Activated naive CD4-positive, alpha-beta T cell treated with anti-CD3 and anti-CD28 coated beads, Interleukin-2, amount 50 U/mL, for 24 hours (primary cell): ENCODE measurements around the gene DMKN.

Experiments
- H3K27ac Mint-ChIP-seq: one replicate; pipeline ENCODE4 v1.8.0; 2021; ENCODE audit warnings: mild to moderate bottlenecking, mixed read lengths
- H3K27me3 Mint-ChIP-seq: one replicate; pipeline ENCODE4 v1.8.0; 2021; ENCODE audit warnings: mixed read lengths
- H3K36me3 Mint-ChIP-seq: one replicate; pipeline ENCODE4 v1.8.0; 2021; ENCODE audit warnings: mixed read lengths
- H3K4me1 Mint-ChIP-seq: one replicate; pipeline ENCODE4 v1.8.0; 2021; ENCODE audit warnings: mixed read lengths
- H3K4me3 Mint-ChIP-seq: one replicate; pipeline ENCODE4 v1.8.0; 2021; ENCODE audit warnings: mild to moderate bottlenecking, mixed read lengths
- H3K9me3 Mint-ChIP-seq: one replicate; pipeline ENCODE4 v1.8.0; 2021; ENCODE audit warnings: mixed read lengths

DMKN gene

DNA sequence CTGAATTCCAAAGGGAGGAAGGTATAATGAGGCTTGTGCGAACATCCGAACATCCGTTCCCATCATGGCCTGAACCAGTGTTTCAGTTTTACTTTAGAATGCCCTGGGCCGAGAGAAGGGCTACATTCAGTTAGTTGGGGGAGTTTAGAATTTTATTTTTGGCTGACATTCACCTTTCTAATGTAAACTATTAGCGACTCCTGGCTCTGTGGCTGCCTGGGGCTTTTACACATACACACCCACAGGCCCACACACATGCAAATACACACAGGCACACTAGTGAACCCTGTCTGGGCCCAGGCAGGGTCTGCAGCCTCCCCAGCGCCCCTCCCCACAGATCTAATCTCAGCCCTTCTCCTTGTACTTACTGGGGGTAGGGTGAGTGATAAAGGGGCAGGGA lies 25.9 kb upstream of the DMKN start:
- no peaks in the 10 kb centered on the region for H3K9me3 Mint-ChIP-seq
- no peak overlapping the region for H3K4me3 Mint-ChIP-seq
- H3K4me1 Mint-ChIP-seq: peaks cover 6% of the 10 kb centered on the region
- H3K27me3 Mint-ChIP-seq: no peaks in the 10 kb centered on the region
- no peak overlapping the region for H3K27ac Mint-ChIP-seq
- no peaks in the 10 kb centered on the region for H3K36me3 Mint-ChIP-seq

DNA sequence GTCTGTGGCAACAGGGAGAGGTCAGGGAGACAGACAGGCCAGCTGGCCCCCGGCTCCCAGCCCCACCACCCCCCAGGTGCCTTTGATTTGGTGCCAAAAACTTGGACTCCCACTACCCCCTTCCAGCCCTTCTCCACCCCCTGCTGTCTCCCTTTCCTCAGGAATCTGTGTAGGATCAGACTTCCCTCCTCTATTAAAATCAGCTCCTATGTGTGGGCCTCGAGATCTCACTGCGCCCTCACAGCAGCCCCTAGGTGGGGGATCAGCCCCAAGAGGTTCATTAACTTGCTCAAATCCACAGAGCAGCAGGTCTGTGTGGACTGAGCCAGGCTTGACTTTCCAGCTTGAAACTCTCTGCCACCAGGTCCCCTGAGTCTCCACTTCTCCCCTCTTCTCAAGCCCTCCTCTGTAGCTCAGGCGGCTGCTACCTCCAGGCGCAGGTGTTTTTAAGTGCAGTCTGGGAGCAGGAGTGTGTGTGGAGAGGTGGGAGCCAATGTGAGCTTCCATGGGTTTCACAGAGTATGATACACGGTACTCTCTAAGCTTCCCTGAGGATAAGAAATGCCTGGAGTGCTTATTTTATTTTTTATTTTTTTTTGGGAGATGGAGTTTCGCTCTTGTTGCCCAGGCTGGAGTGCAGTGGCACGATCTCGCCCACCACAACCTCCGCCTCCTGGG lies 21.5 kb upstream of the DMKN start:
- no peaks in the 10 kb centered on the region for H3K36me3 Mint-ChIP-seq
- H3K4me3 Mint-ChIP-seq: no peak overlapping the region
- no peak overlapping the region for H3K27ac Mint-ChIP-seq
- H3K27me3 Mint-ChIP-seq: peaks cover 4% of the 10 kb centered on the region
- peaks cover 17% of the 10 kb centered on the region for H3K4me1 Mint-ChIP-seq
- no peaks in the 10 kb centered on the region for H3K9me3 Mint-ChIP-seq

DNA sequence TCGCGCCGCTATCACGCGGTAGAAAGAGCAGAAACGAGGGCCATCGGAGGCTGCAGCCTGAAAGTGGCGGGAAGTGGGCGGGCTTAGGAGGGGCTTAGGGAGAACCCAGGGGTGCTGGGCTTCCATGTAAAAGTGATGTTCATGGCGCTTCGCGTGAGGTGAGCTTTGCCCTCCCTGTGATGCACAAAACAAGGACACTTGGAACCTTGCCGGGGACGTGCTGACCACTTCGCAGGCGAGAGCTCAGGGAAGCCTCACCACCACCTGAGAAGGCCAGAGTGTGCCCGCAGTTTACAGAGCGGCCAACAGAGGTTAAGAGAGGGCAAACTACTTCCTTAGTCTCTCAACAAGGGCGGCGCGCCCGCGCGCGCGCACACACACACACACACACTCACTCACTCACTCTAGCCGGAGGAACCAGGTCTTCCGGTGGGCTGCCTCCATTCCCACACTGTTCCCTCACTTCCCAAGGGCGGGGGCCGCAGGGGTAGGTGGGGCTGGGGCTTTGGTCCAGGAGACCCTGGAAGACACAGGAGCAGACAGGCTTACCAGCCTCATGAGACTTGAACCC lies 20.5 kb upstream of the DMKN start:
- Mint-ChIP-seq H3K4me3 (peak overlapping the region; percentile 69), H3K27me3 (peaks cover 5% of the 10 kb centered on the region), H3K4me1 (peaks cover 17% of the 10 kb centered on the region), H3K9me3 (no peaks in the 10 kb centered on the region), H3K36me3 (no peaks in the 10 kb centered on the region), H3K27ac (no peak overlapping the region)

DNA sequence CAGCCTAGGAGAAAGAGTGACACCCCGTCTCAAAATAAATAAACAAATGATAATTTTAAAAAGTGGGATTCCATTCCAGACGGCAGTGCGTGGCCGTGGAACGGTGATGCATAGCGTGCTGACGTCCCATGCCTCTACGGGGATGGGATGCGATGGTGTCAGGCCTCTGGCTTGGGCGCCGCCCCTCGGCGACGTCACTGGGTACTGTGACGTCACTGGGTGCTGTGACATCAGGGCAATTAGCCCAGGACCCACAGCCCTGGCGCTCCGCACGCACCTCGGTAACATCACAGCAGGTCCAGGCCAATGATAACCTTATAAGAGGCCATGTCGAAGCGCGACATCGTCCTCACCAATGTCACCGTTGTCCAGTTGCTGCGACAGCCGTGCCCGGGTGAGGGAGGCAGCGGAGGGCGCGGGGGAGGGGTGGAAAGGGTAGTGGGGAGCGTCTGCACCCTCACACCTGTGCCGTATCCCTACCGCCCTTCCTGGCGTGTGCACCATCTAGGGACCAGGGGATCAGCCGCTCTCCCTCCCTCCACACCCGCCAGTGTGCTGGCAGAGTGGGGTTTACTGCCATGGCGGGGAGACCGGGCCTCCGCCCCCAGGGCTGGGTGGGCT lies 19.9 kb upstream of the DMKN start, which contains the start of gene GAPDHS:
Gene GAPDHS (plus strand): TSS at position 256 of the 621 bp plus-strand sequence. CDS start 72 bp downstream, at position 328.
- no peaks in the 10 kb centered on the region for H3K9me3 Mint-ChIP-seq
- peaks cover 9% of the 10 kb centered on the region for H3K27me3 Mint-ChIP-seq
- H3K4me3 Mint-ChIP-seq: peak within 1 kb of the TSS; percentile 69
- no peaks in the 10 kb centered on the region for H3K36me3 Mint-ChIP-seq
- H3K4me1 Mint-ChIP-seq: peaks cover 17% of the 10 kb centered on the region
- H3K27ac Mint-ChIP-seq: peak within 1 kb of the TSS; percentile 0

DNA sequence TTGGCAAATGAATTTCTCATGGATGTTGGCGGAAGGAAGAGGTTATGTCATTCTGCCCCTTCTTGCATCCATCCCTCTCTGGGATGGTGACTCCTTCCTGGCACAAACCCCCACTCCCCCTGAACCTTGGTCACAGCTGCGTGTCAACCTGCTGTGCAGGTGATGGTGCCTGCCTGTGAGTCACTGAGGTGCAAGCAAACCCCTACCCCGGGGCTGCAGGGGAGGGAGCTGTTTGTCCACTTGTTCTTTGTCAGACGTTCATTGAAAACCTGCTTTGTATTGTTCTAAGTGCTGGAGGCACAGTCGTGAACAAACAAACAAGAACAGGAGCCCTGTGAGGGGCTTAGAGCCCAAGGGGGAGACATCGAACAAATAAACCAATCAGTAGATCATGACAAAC lies 17.8 kb upstream of the DMKN start:
- H3K27ac Mint-ChIP-seq: no peak overlapping the region
- H3K4me3 Mint-ChIP-seq: no peak overlapping the region

DNA sequence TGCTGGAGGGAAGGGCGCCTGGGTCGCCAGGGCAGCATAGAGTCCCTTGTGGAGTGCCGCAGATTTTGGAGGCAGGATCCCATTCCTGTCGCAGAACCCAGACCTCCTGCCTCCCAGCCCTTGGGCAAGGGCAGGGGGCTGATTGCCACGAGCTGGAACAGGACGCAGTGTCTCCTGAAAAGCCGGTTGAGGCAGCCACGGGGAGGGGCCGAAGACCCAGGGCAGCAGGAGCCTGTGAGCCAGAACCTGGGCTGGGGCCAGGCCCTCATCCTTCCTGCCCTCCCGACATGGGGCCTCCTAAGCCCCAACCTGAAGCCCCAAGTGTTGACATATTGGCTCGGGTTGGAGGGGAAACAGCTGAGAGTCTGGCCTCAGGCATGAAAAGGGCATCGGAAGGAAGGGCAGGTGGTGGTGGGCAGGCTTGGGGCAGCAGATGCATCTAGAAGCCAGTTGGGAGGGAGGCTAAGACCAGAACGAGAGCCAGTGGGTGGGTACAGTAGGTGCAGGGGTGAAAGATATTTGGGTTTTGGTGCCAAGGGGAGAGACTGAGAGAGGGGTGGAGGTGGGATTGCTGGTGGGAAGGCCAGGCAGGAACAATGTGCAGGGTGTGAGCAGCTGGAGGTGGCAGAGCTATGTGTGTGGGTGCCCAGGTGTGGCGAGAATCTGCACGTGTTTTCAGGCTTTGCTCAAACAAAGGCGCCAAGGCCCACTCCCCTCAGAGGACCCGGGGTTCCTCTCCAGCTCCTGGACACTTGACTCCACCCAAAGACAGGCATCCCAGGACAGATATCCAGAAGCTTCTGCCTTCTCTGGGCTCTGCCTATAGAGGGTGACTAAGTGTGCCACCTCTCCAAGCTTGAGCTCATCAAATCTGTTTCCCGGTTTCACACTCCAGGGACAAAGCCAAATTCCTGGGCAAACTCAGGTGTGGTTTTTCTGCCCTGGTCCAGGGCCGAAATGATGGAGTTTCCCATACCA lies 16.1 kb upstream of the DMKN start:
- Mint-ChIP-seq H3K9me3 (no peaks in the 10 kb centered on the region), H3K36me3 (no peaks in the 10 kb centered on the region), H3K27me3 (peaks cover 14% of the 10 kb centered on the region), H3K4me1 (peaks cover 14% of the 10 kb centered on the region), H3K27ac (no peak overlapping the region), H3K4me3 (no peak overlapping the region)

More for the DNA sequence above, 17.8 kb upstream of the DMKN start:
- Mint-ChIP-seq H3K27me3 (peaks cover 14% of the 10 kb centered on the region), H3K4me1 (peaks cover 17% of the 10 kb centered on the region), H3K9me3 (no peaks in the 10 kb centered on the region), H3K36me3 (no peaks in the 10 kb centered on the region)

DNA sequence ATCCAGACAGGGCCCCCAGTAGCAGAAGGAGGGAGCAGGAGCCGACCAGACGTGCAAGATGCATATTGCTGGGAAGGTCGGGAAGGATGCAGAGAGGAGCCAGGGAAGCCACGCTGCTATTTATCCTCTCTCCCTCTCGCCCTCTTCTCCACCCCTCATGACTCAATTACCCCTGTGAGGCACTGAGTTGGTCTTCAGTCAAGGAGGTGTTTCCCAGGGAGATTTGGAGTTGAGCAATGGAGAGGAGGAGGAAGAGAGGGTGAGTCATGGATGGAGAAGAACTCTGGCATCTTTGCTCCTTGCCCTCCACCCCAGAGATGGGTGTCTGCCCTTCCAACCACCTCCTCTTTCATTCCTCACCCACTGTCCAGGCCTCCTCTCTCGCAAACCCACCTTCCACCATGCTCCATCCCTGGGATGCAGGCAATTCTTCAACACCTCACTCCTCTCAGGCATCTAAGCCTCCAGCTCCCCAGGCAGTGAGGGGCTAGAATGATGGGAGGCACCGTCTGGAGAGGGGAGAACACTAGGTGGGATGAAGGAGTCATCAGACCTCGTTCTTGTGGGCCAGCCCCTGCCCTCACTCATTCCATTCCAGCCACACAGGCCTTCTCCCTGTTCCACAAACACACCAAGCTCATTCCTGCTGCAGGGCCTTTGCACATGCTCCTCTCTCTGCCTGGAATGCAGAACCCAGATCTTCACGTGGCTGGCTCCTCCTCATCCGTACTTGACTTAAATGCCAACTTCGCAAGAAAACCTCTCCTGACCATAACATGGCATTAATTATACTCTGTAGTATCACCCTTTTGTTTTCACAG lies 15.0 kb upstream of the DMKN start, which contains the start of gene SBSN:
Gene SBSN (minus strand): TSS at position 94 of the 821 bp plus-strand sequence. CDS start 30 bp downstream, at position 64.
- no peaks in the 10 kb centered on the region for H3K9me3 Mint-ChIP-seq
- peaks cover 7% of the 10 kb centered on the region for H3K4me1 Mint-ChIP-seq
- no peaks in the 10 kb centered on the region for H3K36me3 Mint-ChIP-seq
- H3K27me3 Mint-ChIP-seq: peaks cover 14% of the 10 kb centered on the region
- H3K4me3 Mint-ChIP-seq: no peak within 1 kb of the TSS
- no peak within 1 kb of the TSS for H3K27ac Mint-ChIP-seq

DNA sequence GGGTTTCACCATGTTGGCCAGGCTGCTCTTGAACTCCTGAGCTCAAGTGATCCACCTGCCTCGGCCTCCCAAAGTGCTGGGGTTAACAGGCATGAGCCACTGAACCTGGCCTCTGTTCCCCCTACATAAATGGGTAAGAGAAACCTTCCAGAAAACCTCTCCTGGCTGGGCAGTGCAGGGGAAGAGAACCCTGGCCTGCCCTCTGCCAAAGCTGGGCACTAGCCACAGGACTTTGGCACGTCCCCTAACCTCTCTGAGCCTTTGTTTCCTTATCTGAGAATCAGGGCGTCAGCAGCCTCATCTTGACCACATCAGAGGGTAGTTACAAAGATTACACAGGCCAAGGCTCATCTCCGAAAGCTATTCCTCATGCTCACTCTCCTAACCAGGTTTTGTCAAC lies 12.4 kb upstream of the DMKN start:
- Mint-ChIP-seq H3K36me3 (no peaks in the 10 kb centered on the region), H3K4me3 (no peak overlapping the region), H3K27ac (no peak overlapping the region), H3K4me1 (no peaks in the 10 kb centered on the region), H3K9me3 (no peaks in the 10 kb centered on the region), H3K27me3 (peaks cover 10% of the 10 kb centered on the region)

DNA sequence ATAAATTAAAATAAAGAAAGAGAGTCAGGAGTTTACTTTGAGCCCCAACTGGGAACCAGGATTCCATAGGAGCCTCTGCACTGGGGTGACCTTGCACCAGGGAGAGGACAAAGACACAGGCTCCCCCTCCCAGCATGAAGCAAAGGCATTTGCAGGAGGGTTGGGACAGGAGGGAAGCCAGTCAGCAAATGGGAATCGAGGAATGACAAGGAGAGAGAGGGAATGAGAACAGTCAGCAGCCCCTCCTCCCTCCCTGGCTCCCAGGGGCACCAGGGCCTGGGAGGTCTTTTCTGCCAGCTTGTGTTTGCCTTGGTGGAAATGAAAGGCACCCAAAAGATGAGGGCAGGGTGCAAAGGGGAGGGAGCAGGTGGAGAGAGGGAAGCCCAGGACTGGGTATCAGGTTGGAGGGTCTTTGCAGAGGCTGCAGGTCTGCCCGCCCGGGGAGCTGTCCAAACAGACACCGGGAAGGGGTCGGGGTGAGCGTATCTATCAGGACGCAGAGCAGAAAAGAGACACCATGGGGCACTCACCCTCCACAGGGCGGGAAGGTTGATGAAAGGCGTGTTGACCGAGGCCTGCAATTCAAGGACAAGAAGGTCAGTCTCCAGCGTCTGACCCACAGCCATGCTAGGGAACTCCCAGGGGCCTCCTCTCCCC lies 10.9 kb upstream of the DMKN start:
- Mint-ChIP-seq H3K4me3 (no peak overlapping the region), H3K36me3 (no peaks in the 10 kb centered on the region), H3K27ac (no peak overlapping the region), H3K27me3 (peaks cover 10% of the 10 kb centered on the region), H3K4me1 (no peaks in the 10 kb centered on the region), H3K9me3 (no peaks in the 10 kb centered on the region)

DNA sequence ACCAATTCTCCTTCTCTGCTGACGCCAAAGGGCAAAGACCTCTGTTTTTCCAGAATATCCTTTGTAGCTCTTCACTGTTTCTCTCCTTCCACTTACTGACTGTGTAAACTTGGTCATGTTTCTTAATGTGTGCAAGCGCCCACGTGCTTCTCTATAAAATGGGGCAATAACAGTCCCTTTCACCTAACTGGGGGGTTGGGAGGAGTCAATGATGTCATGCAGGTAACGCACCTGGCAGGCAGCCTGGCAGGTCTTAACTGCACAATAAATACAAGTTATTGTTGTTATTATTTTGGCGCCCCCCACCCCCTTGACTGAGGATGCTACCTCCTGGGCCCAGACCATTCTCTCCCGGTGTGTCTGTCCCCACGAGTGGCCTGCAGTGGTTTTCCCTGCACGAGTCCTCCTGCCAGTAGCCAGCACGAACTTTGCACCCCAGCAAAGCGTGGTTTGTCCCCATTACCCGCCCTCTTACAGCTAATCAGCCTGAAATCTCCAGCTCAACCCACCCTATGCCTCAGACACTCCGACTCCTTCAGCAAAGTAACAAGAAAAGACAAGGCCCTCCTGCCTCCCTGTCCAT lies 9.4 kb upstream of the DMKN start:
- Mint-ChIP-seq H3K27ac (no peak overlapping the region), H3K9me3 (no peaks in the 10 kb centered on the region), H3K4me3 (no peak overlapping the region), H3K27me3 (peaks cover 3% of the 10 kb centered on the region), H3K36me3 (no peaks in the 10 kb centered on the region), H3K4me1 (no peaks in the 10 kb centered on the region)

DNA sequence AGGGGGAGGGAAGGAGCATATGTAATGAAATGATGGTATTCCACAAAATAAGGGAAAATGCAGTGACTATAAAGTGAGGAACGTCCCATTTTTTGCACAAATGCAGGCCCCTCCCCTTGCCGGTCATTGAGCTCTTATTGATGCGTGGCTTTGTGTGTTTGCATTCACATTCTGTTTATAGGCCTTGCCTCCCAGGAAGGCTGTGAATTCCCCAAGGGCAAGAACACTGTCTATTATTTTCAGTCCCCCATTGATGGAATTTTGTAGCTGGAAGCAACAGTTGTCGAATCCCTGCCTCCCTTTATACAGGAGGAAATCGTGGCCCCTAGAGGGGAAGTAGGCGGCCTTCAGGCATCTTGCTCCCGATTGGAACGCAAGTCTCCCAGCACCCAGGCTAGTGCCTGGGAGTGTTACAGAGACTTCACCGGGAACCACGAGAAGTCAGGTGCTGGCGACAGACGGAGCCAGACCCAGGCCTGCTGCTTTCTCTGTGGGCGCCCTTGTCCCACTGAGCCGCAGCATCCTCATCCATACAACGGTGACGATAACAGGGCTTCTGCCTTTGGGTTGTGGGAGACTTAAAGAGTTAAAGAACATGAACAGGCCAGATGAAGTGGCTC lies 7.8 kb upstream of the DMKN start:
- Mint-ChIP-seq H3K27me3 (no peaks in the 10 kb centered on the region), H3K4me3 (no peak overlapping the region), H3K4me1 (no peaks in the 10 kb centered on the region), H3K27ac (no peak overlapping the region), H3K9me3 (no peaks in the 10 kb centered on the region), H3K36me3 (no peaks in the 10 kb centered on the region)

DNA sequence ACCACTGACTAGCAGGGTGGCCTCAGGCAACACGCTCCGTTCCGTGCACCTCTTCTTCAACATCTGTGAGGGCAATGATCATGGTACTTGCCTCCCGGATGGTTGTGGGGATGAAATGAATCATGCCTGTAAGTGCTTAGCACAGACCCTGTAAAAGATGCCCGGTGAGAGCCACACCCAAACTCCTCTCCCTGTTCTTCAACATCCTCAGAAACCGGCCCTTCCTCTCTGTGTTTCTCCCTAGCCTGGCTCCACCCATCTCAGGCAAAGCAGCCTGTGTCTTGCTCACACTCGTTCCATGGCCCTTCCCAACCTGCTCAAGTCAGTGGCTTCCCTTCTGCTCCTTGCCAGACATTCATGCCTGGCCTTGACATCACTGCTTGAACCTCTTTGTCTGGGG lies 5.8 kb upstream of the DMKN start:
- Mint-ChIP-seq H3K9me3 (no peaks in the 10 kb centered on the region), H3K27ac (peak overlapping the region; percentile 57), H3K4me1 (no peaks in the 10 kb centered on the region), H3K27me3 (peaks cover 2% of the 10 kb centered on the region), H3K4me3 (no peak overlapping the region), H3K36me3 (no peaks in the 10 kb centered on the region)

DNA sequence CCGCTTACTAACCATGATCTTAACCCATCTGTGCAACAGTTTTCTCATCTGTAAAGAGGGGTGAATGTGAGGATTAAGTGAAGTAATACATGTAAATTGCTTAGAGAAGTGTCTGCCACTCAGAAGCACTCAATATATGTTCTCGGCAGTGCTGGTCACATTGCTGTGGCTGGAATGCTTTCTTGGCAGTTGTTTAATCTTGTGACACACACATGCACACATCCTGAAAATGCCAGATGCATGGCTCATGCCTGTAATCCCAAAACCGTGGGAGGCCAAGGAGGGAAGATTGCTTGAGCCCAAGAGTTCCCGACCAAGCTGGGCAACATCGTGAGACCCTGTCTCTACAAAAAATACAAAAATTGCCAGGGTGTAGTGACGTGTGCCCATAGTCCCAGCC lies 4.9 kb upstream of the DMKN start:
- Mint-ChIP-seq H3K36me3 (no peaks in the 10 kb centered on the region), H3K27ac (no peak overlapping the region), H3K27me3 (peaks cover 2% of the 10 kb centered on the region), H3K4me3 (no peak overlapping the region), H3K9me3 (no peaks in the 10 kb centered on the region), H3K4me1 (no peaks in the 10 kb centered on the region)

DNA sequence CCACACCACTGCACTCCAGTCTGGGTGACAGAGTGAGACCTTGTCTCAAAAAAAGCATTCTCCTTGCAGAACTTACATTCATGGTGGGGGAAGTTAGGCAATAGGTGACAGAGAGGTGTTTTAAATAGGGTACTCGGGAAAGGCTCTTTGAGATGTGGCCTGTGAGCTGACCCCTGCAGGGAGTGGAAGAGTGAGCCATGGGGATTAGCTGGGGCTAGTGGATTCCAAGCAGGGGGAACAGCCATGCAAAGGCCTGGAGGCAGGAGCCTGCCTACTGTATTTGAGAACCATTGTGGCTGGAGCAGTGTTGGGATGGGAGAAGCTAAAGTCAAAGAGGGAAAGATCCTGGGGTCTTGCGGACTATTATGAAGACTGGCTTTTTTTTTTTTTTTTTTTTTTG lies 3.9 kb upstream of the DMKN start:
- Mint-ChIP-seq H3K27me3 (peaks cover 5% of the 10 kb centered on the region), H3K36me3 (no peaks in the 10 kb centered on the region), H3K9me3 (no peaks in the 10 kb centered on the region)

More for the DNA sequence above, 3.9 kb upstream of the DMKN start:
- no peak overlapping the region for H3K4me3 Mint-ChIP-seq
- peak overlapping the region; percentile 8 for H3K27ac Mint-ChIP-seq
- no peaks in the 10 kb centered on the region for H3K4me1 Mint-ChIP-seq
